Stimulated activated CD4-positive, alpha-beta T cell treated with anti-CD3 and anti-CD28 coated beads, Interleukin-2, amount 100 ng/mL, for 4 hours (primary cell): ENCODE measurements around the gene PLAC1.

ENCODE experiments used
- DNase-seq: peaks from one replicate; pipeline ENCODE4 v3.0.0-alpha.2; 2020; ENCODE audit warnings: low read depth

PLAC1 gene

GRCh38 chrX:134588806-134589205 is 69.5 kb downstream of the PLAC1 start:
- no peak for DNase-seq

- no peak for DNase-seq
Measured at GRCh38 chrX:134580907-134581306, 77.4 kb downstream of the PLAC1 start.

GRCh38 chrX:134573683-134574035 is 84.6 kb downstream of the PLAC1 start:
- DNase-seq: no peak

- DNase-seq: no peak
Measured at GRCh38 chrX:134572816-134573682, 85.2 kb downstream of the PLAC1 start.

- DNase-seq: no peak
Measured at GRCh38 chrX:134571796-134572195, 86.5 kb downstream of the PLAC1 start.

- no peak for DNase-seq
Measured at GRCh38 chrX:134570899-134571298, 87.4 kb downstream of the PLAC1 start.

- no peak for DNase-seq
Measured at GRCh38 chrX:134570509-134570846, 87.8 kb downstream of the PLAC1 start.

GRCh38 chrX:134569306-134569705 is 89.0 kb downstream of the PLAC1 start:
- DNase-seq: no peak

GRCh38 chrX:134568285-134569016 is 89.8 kb downstream of the PLAC1 start:
- no peak for DNase-seq

- DNase-seq: no peak
Measured at GRCh38 chrX:134566506-134566905, 91.8 kb downstream of the PLAC1 start.

- DNase-seq: no peak
Measured at GRCh38 chrX:134562002-134562401, 96.3 kb downstream of the PLAC1 start.

- DNase-seq: no peak
Measured at GRCh38 chrX:134558133-134558532, 100.1 kb downstream of the PLAC1 start.

- DNase-seq: no peak
Measured at GRCh38 chrX:134554291-134554690, 104.0 kb downstream of the PLAC1 start.

GRCh38 chrX:134552351-134552750 is 105.9 kb downstream of the PLAC1 start:
- no peak for DNase-seq

- DNase-seq: no peak
Measured at GRCh38 chrX:134551376-134552048, 106.8 kb downstream of the PLAC1 start.

GRCh38 chrX:134548257-134549201 is 109.7 kb downstream of the PLAC1 start:
- no peak for DNase-seq

GRCh38 chrX:134547047-134547679 is 111.1 kb downstream of the PLAC1 start:
- DNase-seq: no peak

- no peak for DNase-seq
Measured at GRCh38 chrX:134546187-134546586, 112.1 kb downstream of the PLAC1 start.

GRCh38 chrX:134545510-134545909 is 112.8 kb downstream of the PLAC1 start:
- DNase-seq: no peak

- DNase-seq: no peak
Measured at GRCh38 chrX:134544513-134545151, 113.6 kb downstream of the PLAC1 start.

- no peak for DNase-seq
Measured at GRCh38 chrX:134544135-134544512, 114.1 kb downstream of the PLAC1 start.
